ENCODE results near the gene COL23A1.

DNA sequence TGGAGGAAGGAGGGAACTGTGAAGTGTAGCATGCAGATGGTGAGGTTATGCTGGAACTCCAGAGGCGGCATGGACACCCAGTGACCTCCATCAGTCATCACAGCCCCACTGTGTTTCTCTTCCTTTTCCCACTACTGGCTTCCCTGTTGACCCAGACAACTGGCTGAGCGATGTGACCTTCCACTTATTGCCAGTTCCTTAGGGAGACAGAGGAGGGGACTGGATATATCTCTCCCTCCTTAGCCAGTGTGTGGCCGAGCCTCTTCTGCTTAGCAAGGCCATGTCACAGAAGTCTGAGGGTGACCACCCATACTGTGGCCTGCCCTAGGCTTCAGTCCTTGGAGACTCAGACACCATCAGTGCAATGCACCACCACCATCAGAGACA, 354.6 kb downstream of the COL23A1 start:
- TF ChIP-seq, protein P1, sequence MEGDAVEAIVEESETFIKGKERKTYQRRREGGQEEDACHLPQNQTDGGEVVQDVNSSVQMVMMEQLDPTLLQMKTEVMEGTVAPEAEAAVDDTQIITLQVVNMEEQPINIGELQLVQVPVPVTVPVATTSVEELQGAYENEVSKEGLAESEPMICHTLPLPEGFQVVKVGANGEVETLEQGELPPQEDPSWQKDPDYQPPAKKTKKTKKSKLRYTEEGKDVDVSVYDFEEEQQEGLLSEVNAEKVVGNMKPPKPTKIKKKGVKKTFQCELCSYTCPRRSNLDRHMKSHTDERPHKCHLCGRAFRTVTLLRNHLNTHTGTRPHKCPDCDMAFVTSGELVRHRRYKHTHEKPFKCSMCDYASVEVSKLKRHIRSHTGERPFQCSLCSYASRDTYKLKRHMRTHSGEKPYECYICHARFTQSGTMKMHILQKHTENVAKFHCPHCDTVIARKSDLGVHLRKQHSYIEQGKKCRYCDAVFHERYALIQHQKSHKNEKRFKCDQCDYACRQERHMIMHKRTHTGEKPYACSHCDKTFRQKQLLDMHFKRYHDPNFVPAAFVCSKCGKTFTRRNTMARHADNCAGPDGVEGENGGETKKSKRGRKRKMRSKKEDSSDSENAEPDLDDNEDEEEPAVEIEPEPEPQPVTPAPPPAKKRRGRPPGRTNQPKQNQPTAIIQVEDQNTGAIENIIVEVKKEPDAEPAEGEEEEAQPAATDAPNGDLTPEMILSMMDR (IDR thresholded peaks at IDR 0.05; ENCODE audit: low read depth, low read length) = no peak
- TF ChIP-seq EZH2phosphoT487 (IDR thresholded peaks at IDR 0.05; ENCODE audit: low read depth) = no peak

Measured in OCI-LY3 (cell line).